Measurements from ENCODE around the gene ANGPTL2. TPM values are rescaled to one million over a fixed set of nuclear protein-coding genes. Genes with fewer than 3 reads are reported as not detected.
"Not testable (repeated sequence)": the region's sequence is repeated elsewhere in the genome, so short reads cannot be mapped to it uniquely, and the experiment has no call there.

Gene ANGPTL2
- total RNA-seq, 1 donor from 2014 or later: 5.7 TPM

DNA sequence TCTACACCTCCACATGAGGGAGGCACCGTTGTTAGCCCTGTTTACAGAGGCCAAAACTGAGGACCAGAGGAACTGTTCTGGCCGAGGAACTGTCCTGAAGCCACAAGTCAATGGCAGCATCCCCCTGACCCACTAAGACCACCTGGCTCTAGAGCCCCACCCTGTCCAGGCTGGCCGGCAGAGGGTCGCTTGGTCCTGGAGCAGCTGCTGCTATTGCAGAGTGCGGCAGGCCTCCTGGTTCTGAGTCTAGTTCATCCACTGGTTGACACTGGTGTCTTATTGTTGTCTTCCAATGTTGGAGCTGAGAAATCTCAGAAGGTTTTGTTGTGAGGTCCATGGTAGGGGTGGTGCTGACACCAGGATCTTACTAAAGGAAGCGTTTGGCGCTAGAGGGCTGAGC, 26.6 kb upstream of the ANGPTL2 start:
- H3K27ac Mint-ChIP-seq (ENCODE audit: unreplicated experiment): no peak overlapping the region
- TF ChIP-seq, protein P1, sequence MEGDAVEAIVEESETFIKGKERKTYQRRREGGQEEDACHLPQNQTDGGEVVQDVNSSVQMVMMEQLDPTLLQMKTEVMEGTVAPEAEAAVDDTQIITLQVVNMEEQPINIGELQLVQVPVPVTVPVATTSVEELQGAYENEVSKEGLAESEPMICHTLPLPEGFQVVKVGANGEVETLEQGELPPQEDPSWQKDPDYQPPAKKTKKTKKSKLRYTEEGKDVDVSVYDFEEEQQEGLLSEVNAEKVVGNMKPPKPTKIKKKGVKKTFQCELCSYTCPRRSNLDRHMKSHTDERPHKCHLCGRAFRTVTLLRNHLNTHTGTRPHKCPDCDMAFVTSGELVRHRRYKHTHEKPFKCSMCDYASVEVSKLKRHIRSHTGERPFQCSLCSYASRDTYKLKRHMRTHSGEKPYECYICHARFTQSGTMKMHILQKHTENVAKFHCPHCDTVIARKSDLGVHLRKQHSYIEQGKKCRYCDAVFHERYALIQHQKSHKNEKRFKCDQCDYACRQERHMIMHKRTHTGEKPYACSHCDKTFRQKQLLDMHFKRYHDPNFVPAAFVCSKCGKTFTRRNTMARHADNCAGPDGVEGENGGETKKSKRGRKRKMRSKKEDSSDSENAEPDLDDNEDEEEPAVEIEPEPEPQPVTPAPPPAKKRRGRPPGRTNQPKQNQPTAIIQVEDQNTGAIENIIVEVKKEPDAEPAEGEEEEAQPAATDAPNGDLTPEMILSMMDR (IDR thresholded peaks at IDR 0.05; ENCODE audit: unreplicated experiment): no peak
- H3K9me3 Mint-ChIP-seq (ENCODE audit: unreplicated experiment): no peaks in the 10 kb centered on the region
- H3K36me3 Mint-ChIP-seq (ENCODE audit: low read depth, unreplicated experiment): no peaks in the 10 kb centered on the region
- H3K4me3 Mint-ChIP-seq (ENCODE audit: unreplicated experiment): no peak overlapping the region
- peaks cover 3% of the 10 kb centered on the region for H3K27me3 Mint-ChIP-seq (ENCODE audit: unreplicated experiment)
- DNase-seq (ENCODE audit: low spot score): no peak
- H3K4me1 Mint-ChIP-seq (ENCODE audit: unreplicated experiment): no peaks in the 10 kb centered on the region

DNA sequence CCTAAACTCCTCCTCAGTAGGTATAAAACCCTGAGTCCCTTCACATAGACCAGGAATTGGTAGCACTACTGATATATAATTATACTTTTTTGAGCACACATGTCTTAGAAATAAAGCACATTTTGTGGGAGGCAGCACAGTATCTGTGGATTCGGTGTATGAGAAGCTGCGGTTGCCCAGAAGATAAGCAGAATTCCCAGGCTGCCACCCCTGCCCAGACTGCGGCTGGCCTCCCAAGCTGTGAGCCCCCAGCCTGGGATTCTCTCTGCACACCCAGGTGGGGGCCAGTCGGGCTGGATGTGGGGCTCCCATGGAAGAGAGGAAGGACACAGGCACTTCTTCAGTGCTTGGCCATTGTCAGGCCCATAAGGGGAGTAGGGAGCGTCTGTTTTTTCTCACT, 25.6 kb upstream of the ANGPTL2 start:
- TF ChIP-seq, protein P1 (IDR thresholded peaks at IDR 0.05; ENCODE audit: unreplicated experiment): no peak
- no peaks in the 10 kb centered on the region for H3K36me3 Mint-ChIP-seq (ENCODE audit: low read depth, unreplicated experiment)
- no peak overlapping the region for H3K4me3 Mint-ChIP-seq (ENCODE audit: unreplicated experiment)
- H3K4me1 Mint-ChIP-seq (ENCODE audit: unreplicated experiment): no peaks in the 10 kb centered on the region
- H3K27me3 Mint-ChIP-seq (ENCODE audit: unreplicated experiment): peaks cover 3% of the 10 kb centered on the region
- DNase-seq (ENCODE audit: low spot score): no peak
- H3K27ac Mint-ChIP-seq (ENCODE audit: unreplicated experiment): no peak overlapping the region
- H3K9me3 Mint-ChIP-seq (ENCODE audit: unreplicated experiment): no peaks in the 10 kb centered on the region

DNA sequence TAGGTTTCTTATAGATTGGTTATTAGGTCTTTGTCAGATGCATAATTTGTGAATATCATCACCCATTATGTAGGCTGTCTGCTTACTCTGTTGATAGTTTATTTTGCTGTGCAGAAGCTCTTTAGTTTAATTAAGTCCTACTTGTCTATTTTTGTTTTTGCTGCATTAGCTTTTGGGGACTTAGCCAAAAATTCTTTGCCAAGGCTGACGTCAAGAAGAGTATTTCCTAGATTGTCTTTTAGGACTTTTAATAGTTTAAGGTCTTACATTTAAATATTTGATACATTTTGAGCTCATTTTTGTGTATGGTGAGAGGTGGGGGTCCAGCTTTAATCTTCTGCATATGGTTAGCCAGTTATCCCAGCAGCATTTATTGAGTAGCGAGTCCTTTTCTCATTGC, 24.8 kb upstream of the ANGPTL2 start:
- Mint-ChIP-seq H3K27me3 (ENCODE audit: unreplicated experiment) (peaks cover 3% of the 10 kb centered on the region), H3K4me3 (ENCODE audit: unreplicated experiment) (no peak overlapping the region), H3K27ac (ENCODE audit: unreplicated experiment) (no peak overlapping the region), H3K36me3 (ENCODE audit: low read depth, unreplicated experiment) (no peaks in the 10 kb centered on the region), H3K4me1 (ENCODE audit: unreplicated experiment) (peaks cover 2% of the 10 kb centered on the region), H3K9me3 (ENCODE audit: unreplicated experiment) (no peaks in the 10 kb centered on the region)
- TF ChIP-seq, protein P1 (IDR thresholded peaks at IDR 0.05; ENCODE audit: unreplicated experiment): no peak
- no peak for DNase-seq (ENCODE audit: low spot score)

DNA sequence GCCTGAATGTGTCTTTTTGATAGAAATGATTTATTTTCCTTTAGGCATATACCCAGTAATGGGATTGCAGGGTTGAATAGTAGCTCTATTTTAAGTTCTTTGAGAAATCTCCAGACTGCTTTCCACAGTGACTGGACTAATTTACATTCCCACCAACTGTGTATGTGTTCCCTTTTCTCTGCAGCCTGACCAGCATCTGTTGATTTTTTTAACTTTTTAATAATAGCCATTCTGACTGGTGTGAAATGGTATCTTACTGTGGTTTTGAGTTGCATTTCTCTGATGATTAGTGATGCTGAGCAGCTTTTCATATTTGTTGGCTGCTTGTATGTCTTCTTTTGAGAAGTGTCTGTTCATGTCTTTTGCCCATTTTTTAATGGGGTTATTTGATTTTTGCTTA, 24.4 kb upstream of the ANGPTL2 start:
- not testable (repeated sequence) for H3K4me1 Mint-ChIP-seq (ENCODE audit: unreplicated experiment); H3K9me3 Mint-ChIP-seq (ENCODE audit: unreplicated experiment); DNase-seq (ENCODE audit: low spot score); H3K27ac Mint-ChIP-seq (ENCODE audit: unreplicated experiment); H3K36me3 Mint-ChIP-seq (ENCODE audit: low read depth, unreplicated experiment); H3K27me3 Mint-ChIP-seq (ENCODE audit: unreplicated experiment); H3K4me3 Mint-ChIP-seq (ENCODE audit: unreplicated experiment)

DNA sequence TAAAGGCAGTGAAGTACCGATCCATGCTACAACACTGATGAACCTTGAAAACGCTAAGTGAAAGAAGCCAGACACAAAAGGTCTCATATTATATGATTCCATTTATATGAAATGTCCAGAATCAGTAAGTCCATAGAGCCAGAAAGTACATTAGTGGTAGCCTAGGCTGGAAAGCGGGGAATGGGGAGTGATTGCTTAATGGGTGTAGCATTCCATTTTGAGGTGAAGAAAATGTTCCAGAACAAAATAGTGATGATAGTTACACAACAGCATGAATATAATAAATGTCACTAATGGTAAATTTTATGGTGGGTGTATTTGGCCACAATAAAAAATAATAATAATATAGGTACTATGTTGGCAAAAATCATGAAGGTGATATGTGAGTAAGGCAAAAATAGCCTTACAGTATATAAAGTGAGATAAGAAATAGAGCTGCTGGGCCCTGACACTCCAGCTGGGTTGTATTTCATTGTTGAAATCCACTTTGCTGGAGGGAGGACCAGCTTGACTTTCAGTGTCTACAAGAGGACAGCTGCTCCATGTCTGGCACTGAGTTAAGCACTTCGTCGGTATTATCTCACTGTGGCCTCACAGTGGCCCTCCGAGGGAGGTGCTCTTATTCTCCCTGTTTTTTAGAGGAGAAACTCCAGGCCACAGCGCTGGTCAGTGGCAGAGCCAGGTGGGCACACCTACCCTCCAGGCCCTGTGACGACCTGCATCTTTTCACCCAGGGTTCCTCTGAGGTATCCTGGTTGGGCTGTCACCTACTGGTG, 22.4 kb upstream of the ANGPTL2 start:
- DNase-seq (ENCODE audit: low spot score): no peak
- peaks cover 3% of the 10 kb centered on the region for H3K27me3 Mint-ChIP-seq (ENCODE audit: unreplicated experiment)

More for the DNA sequence above, 22.4 kb upstream of the ANGPTL2 start:
- no peaks in the 10 kb centered on the region for H3K9me3 Mint-ChIP-seq (ENCODE audit: unreplicated experiment)
- H3K4me3 Mint-ChIP-seq (ENCODE audit: unreplicated experiment): no peak overlapping the region
- H3K36me3 Mint-ChIP-seq (ENCODE audit: low read depth, unreplicated experiment): no peaks in the 10 kb centered on the region
- TF ChIP-seq, protein P1 (IDR thresholded peaks at IDR 0.05; ENCODE audit: unreplicated experiment): no peak
- peaks cover 3% of the 10 kb centered on the region for H3K4me1 Mint-ChIP-seq (ENCODE audit: unreplicated experiment)
- no peak overlapping the region for H3K27ac Mint-ChIP-seq (ENCODE audit: unreplicated experiment)

Data from endothelial cell (in vitro differentiated cells).